Measurements from ENCODE around the gene SLFN12L.
"Not testable (repeated sequence)": the region's sequence is repeated elsewhere in the genome, so short reads cannot be mapped to it uniquely, and the experiment has no call there.

Gene SLFN12L

DNA sequence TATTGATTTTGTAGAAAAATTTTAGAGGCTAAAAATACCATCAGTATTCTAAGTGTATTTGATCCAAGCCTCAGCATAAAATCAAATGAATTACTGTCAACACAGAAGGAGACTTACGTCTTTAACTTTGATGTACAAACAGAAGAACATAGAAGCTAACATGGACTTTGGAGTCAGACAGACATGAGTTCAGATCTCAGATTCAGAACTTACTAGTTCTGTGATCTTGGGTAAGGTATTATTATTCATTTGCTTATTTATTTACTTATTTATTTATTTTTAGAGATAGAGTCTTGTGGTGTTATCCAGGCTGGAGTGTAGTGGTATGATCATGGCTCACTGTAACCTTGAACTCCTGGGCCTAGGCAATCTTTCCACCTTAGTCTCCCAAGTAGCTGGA lies 4.0 kb upstream of the SLFN12L start:
- DNase-seq = no peak

DNA sequence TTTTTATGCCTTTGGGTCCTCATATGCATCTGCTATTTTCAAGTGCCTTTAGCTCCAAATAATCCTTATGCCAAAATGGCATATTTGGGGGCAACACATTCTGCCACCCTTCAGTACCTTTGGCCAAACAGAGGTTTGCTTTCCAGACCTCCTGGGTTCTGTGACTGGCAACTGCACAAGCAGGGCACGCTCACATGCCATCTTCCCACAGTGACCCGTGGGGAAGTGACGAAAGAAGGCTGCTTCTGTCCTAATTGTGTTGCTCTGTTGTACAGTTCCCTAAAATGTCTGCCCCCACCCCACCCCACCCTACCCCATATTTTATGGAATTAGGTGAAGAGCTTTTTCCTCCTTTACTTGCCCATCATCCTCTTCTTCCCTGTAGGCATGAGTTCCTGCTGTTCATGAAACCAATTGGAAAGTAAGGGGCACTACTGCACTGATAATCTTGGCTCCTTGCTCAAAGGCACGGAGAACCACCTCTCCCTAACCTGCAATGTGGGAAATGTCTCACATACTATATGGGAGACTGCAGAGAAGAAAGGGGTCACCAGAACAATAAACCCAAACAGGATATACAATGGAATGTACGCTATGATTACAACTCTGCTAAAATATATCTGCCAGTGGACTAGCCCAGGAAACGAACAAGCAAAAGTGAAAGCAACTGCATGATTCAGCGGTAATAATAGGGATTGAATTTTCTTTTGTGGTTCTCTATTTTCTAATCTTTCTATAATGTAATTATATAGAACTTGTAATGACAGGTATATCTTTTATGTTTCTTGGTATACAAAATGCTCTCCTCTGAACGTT lies 3.3 kb upstream of the SLFN12L start:
- DNase-seq = no peak

DNA sequence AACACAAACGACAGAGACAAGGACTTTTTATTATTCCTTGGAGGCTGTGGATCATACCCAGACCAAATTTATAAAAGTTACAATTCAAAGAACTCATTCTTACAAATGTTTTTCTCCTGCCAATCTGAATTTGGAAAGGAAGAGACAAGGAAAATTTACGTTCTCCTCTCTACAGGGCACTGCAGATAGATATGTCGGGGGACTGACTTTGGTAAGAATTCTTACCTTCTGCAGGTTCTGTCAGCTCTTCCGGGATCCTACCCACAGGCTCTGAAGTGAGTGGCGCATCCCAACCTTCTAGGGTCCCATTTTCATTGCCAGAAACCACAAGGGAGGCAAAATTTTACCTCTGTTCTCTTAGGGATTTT lies 2.2 kb upstream of the SLFN12L start:
- no peak for DNase-seq

- DNase-seq = peak in 1 of 4 experiments; percentile 8
Measured at GRCh38 chr17:35536664-35537171, 760 bp downstream of the SLFN12L start.

DNA sequence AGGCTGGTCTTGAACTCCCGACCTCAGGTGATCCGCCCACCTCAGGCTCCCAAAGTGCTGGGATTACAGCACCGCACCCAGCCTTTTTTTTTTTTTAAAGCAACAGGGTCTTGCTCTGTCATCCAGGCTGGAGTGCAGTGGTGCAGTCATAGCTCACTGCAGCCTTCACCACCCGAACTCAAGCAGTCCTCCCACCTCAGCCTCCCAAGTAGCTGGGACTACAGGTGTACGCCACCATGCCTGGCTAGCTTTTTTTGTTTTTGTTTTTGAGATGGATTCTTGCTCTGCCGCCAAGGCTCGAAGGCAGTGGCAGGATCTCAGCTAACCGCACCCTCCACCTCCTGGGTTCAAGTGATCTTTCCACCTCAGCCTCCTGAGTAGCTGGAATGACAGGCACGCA lies 2.1 kb downstream of the SLFN12L start:
- DNase-seq = not testable (repeated sequence)

DNA sequence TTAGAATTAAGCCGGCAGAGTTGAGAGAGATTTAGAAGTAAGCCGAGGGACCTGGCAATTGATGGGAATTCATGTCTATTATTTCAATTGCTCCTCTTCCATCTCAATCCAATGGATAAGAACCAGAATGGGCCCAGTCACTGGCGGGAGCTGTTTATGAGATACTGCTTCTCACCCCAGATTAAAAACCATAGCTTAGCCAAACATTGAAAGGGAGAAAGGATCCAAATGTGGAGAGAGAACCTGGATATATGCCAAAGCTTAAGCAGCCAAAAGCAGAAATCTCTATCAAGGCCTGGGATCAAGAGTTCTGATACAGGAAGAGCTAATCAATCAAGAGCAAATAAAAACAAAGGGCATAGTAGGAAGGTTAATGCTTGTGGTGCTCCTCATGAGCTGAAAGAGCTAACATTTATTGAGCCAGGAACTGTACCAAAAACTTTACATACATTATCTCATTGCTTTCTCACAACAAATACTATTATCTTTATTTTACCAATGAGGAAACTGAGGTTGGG lies 2.8 kb downstream of the SLFN12L start:
- DNase-seq = no peak

DNA sequence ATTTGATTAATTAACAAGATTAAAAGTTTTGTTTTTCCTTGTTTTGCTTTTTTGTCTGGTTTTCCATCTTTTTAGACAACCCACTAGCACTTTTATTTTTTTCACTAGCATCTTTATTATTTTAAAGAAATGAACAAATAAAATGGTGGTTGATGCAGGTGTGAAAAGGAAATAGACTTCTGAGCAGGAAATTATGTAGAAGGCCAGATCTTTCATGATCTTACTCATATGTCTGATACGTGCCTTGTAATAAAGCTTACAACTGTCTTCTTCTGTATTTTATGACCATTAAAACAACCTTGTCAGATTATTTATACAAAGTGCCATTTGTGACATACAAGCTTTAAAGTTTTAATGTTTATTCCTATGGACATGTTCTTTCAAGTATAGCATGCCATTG lies 6.3 kb downstream of the SLFN12L start:
- DNase-seq = no peak

DNA sequence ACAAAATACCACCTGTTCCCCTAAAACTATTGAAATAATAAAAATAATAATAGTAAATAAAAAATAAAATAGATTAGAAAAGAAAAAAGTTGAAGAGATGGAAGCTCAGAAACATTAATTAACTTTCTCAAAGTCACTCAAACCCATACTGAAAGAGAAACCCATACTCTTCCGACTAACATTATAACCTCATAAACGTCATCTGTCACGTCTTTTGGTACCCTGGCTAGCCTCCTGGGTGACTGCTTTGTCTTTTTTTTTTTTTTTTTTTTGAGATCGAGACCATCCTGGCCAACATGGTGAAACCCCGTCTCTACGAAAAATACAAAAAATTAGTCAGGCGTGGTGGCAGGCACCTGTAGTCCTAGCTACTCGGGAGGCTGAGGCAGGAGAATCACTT lies 7.6 kb downstream of the SLFN12L start:
- DNase-seq = no peak

DNA sequence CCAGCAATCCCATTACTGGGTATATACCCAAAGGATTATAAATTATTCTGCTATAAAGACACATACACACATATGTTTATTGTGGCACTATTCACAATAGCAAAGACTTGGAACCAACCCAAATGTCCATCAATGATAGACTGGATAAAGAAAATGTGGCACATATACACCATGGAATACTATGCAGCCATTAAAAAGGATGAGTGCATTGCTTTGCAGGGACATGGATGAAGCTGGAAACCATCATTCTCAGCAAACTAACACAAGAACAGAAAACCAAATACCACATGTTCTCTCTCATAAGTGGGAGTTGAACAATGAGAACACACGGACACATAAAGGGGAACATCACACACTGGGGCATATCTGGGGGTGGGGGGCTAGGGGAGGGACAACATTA lies 8.2 kb downstream of the SLFN12L start:
- not testable (repeated sequence) for DNase-seq

GRCh38 chr17:35523296-35523695 lies 14.2 kb downstream of the SLFN12L start:
- DNase-seq = no peak

GRCh38 chr17:35521654-35522256 lies 15.7 kb downstream of the SLFN12L start:
- peak in 1 of 4 experiments; percentile 22 for DNase-seq

DNA sequence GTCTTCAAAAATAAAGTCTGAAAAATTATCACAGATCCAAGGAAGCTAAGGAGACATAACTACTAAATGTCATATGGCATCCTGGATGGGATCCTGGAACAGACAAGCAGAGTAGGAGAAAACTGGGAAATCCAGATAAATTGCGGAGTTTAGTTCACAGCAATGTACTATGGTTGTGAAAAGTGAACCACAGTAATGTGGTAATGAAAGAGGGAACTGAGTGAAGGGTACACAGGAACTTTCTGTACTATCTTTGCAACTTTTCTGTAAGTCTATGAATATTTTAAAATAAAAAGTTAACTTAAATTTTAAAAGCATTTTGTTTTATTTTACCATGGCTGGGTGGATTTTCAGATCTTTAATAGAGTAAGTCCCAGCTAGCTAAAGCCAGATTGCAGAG lies 16.3 kb downstream of the SLFN12L start:
- DNase-seq = no peak

GRCh38 chr17:35519906-35520442 lies 17.5 kb downstream of the SLFN12L start:
- no peak for DNase-seq

DNA sequence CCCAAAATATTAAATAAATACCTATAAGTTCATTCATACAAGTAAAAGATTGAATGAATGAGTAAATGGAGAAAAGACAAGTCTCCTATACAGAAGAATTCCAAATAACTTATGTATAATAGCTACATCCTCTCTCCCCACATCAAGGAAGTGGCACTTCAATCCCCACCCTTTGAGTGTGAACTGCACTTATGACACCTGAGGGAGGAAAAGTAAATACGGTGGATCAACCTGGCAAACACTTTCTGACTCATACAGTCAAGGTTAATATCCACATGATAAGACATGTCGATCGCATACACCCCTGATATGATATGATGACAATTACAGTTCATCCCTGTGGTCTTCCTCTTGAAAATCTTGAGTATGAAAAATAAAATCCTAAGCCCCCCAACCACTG lies 18.0 kb downstream of the SLFN12L start:
- DNase-seq = no peak

DNA sequence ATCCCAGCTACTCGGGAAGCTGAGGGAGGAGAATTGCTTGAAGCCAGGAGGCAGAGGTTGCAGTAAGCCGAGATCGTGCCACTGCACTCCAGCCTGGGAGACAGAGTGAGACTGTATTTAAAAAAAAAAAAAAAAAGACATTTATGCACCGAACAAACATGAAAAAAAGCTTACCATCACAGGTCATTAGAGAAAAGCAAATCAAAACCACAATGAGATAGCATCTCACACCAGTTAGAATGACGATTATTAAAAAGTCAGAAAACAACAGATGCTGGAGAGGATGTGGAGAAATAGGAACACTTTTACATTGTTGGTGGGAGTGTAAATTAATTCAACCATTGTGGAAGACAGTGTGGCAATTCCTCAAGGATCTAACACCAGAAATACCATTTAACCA lies 19.0 kb downstream of the SLFN12L start:
- not testable (repeated sequence) for DNase-seq

DNA sequence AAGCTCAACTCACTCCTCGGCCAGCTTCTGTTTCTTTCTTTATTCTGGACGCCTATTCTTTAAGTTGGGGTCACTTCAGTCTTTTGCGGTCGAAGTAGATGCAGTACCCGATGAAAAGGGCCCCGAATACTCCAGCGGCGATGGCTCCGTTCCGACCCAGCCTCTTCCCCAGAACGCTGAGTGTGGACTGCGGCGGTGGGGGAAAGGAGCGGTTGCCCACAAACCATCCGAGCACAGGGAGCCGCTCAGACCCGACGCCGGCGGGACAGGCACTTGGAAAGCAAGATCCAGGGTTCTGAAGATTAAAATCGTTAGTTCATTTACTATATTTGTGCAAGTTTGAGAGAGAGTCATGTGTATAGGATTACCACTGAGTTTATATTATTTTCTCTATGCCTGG lies 22.5 kb downstream of the SLFN12L start:
- DNase-seq = no peak

DNA sequence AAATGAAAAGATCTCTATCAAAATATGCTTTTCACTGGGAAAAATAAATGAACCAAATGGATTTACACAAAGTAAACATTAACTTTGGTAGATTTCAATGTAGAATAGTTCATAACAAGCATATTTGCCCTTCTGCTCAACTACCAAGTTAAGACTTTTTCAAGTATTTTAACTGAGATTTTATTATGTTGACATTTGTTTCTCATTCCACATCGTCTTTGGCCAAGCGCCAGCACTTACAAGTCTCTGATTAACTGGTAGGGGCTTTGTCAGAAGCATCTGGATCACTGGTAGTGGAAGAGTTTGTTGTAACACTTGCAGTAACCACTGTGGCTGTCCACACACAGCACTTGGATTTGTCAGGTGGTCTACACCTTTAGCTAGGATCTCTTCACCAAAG lies 22.9 kb downstream of the SLFN12L start:
- DNase-seq = no peak

DNA sequence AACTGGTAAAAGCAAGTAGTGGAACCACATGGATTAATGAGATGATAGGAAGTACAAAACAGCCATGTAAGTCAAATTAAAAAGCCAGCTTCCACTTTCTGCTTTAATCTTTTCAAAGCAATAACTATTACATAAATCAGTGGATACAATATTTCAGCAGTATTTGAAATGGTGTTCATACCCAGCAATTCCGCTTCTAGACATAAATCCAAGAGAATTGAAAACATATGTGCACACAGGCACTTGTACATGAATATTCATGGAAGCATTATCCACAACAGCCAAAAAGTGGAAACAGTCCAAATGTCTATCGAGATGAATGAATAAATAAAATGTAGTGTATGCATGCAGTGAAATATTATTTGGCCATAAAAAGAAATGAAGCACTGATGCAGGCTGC lies 27.4 kb downstream of the SLFN12L start:
- DNase-seq = no peak

GRCh38 chr17:35507714-35508113 lies 29.8 kb downstream of the SLFN12L start:
- not testable (repeated sequence) for DNase-seq

GRCh38 chr17:35499548-35499947 lies 37.9 kb downstream of the SLFN12L start:
- DNase-seq = no peak

DNA sequence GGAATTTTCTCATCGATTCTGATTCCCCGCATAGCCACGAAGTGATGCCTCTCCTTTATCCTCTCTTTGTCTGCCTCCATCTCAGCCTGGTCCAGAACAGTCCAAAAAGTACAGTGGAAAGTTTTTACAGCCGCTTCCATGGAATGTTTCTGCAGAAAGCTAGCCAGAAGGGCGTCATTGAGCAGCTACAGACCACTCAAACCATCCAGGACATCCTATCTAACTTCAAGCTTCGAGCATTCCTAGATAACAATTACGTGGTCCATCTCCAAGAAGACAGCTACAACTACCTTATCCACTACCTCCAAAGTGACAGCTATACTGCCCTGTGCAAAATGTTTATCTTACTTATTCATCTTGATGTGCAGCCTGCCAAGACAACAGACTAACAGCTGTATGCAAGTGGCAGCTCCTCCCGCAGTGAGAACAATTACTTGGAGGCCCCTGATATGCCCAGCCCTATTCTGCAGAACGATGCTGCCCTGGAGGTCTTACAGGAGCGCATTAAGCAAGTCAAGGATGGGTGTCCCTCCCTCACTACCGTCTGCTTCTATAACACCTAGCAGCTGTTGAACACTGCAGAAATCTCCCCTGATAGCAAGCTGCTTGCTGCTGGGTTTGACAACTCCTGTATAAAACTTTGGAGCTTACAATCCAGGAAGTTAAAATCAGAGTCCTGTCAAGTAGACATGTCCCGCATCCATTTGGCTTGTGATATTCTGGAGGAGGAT lies 38.9 kb downstream of the SLFN12L start:
- DNase-seq = no peak

DNA sequence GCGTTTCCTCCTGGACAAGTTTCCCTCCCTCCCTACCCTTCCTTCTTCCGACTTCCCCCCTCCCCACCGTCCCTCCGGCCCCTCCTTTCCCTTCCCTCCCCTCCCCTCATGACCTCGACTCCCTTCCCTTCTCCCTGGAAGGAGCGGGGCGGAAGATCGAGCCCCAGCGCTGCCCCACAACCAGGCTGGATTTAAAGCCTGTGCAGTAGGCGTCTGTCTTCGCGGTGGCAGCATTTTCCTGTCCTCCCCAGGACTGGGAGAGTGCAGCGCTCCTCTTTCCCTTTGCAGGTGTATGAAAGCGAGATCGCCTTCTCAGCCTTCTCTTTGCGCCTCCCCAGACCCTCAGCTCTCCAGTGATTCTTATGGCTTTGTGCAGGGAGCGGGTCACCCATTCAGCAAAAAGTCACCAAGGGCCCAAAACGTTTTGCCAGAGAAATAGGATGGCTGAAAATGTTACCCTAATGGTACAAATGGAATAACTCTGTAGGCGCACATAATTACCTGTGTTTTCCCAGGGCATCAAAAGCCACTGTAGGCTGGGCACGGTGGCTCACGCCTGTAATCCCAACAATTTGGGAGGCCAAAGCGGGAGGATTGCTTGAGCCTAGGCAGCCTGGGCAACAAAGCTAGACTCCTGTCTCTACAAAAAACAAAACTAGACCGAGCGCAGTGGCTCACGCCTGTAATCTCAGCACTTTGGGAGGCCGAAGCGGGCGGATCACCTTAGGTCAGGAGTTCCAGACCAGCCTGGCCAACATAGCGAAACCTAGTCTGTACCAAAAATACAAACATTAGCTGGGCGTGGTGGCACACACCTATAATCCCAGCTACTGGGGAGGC lies 40.8 kb downstream of the SLFN12L start:
- DNase-seq = no peak
